Measurements from ENCODE around the gene KIF18A.
A peak's percentile ranks its signal among the peaks of the same experiment; 100 is the strongest.
"Not testable (repeated sequence)": the region's sequence is repeated elsewhere in the genome, so short reads cannot be mapped to it uniquely, and the experiment has no call there.

Gene KIF18A

GRCh38 chr11:28107750-28108618, at the start of gene KIF18A, which contains the start of gene METTL15:
KIF18A (minus strand) TSS chr11:28108156; CDS start chr11:28097947, 10,209 bp downstream.
METTL15 (plus strand) TSS chr11:28108388; CDS start chr11:28113335, 4,947 bp downstream.
- peak; percentile 92 to 96 (median 93) for DNase-seq

GRCh38 chr11:28153586-28153985, 45.6 kb upstream of the KIF18A start:
- no peak for DNase-seq

- no peak for DNase-seq
Observed at GRCh38 chr11:28152743-28153142, 44.8 kb upstream of the KIF18A start.

- no peak for DNase-seq
Observed at GRCh38 chr11:28146123-28146751, 38.3 kb upstream of the KIF18A start.

- no peak for DNase-seq
Observed at GRCh38 chr11:28144808-28145207, 36.9 kb upstream of the KIF18A start.

- no peak for DNase-seq
Observed at GRCh38 chr11:28142724-28143123, 34.8 kb upstream of the KIF18A start.

GRCh38 chr11:28140689-28141455, 32.9 kb upstream of the KIF18A start:
- no peak for DNase-seq

- DNase-seq, result no peak
Observed at GRCh38 chr11:28139841-28140415, 32.0 kb upstream of the KIF18A start.

GRCh38 chr11:28137832-28138231, 29.9 kb upstream of the KIF18A start:
- DNase-seq, result no peak

- no peak for DNase-seq
Observed at GRCh38 chr11:28137366-28137765, 29.4 kb upstream of the KIF18A start.

GRCh38 chr11:28136157-28136556, 28.2 kb upstream of the KIF18A start:
- not testable (repeated sequence) for DNase-seq

- DNase-seq, result no peak
Observed at GRCh38 chr11:28133146-28133545, 25.2 kb upstream of the KIF18A start.

GRCh38 chr11:28132548-28132947, 24.6 kb upstream of the KIF18A start:
- DNase-seq, result no peak

GRCh38 chr11:28123151-28123581, 15.2 kb upstream of the KIF18A start:
- DNase-seq, result no peak

- no peak for DNase-seq
Observed at GRCh38 chr11:28117712-28118111, 9.8 kb upstream of the KIF18A start.

- no peak for DNase-seq
Observed at GRCh38 chr11:28114731-28115130, 6.8 kb upstream of the KIF18A start.

GRCh38 chr11:28114116-28114515, 6.2 kb upstream of the KIF18A start:
- DNase-seq, result no peak

- DNase-seq, result no peak
Observed at GRCh38 chr11:28110821-28111200, 2.9 kb upstream of the KIF18A start.

- peak; percentile 12 to 48 (median 16) for DNase-seq
Observed at GRCh38 chr11:28110108-28110820, 2.3 kb upstream of the KIF18A start.

- no peak for DNase-seq
Observed at GRCh38 chr11:28108958-28109357, 1.0 kb upstream of the KIF18A start.

GRCh38 chr11:28107191-28107749, 686 bp downstream of the KIF18A start:
- DNase-seq, result peak in 4 of 6 experiments; percentile 5 to 68 (median 20)
